Subcutaneous adipose tissue (tissue), 4 donors: ENCODE measurements around the gene CCDC33. TPM values are rescaled to one million over a fixed set of nuclear protein-coding genes. Genes with fewer than 3 reads are reported as not detected.

ENCODE experiments used
- total RNA-seq, 4 donors: library from RNA; depleted of rRNA; stranded (reverse); fragments of >200 nt; gene quantifications; one replicate each; pipeline ENCODE4 v1.1.0, GENCODE V29; 2016
- TF ChIP-seq, protein P1 (sequence below): fragments of 450-650 bp; IDR thresholded peaks from one replicate; pipeline ENCODE4 v1.5.1; 2016; ENCODE audit warnings: low read depth, mild to moderate bottlenecking, control low read depth, antibody characterized with exemption, moderate library complexity

Gene CCDC33
- total RNA-seq, 4 donors from 2014 or later, result not detected

DNA sequence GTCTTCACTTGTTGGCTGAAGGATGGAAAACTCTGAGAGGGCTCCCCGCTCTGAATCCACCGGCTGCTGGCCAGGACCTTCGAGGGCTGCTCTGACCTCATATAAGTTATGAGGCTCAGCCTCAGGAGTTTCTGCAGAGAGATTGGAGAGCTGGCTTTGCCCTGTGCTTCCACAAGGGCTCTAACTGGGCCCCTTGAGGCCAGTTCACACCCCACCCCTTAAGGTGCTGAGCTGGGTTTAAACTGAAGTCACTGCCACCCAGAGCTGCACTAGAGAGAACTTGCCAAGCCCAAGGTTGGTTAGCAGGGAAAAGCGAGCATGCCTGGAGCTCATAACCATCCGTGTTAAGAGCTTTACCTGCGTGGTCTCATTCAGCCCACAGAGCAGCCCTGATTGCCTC, 2.8 kb upstream of the CCDC33 start:
- TF ChIP-seq, protein P1, sequence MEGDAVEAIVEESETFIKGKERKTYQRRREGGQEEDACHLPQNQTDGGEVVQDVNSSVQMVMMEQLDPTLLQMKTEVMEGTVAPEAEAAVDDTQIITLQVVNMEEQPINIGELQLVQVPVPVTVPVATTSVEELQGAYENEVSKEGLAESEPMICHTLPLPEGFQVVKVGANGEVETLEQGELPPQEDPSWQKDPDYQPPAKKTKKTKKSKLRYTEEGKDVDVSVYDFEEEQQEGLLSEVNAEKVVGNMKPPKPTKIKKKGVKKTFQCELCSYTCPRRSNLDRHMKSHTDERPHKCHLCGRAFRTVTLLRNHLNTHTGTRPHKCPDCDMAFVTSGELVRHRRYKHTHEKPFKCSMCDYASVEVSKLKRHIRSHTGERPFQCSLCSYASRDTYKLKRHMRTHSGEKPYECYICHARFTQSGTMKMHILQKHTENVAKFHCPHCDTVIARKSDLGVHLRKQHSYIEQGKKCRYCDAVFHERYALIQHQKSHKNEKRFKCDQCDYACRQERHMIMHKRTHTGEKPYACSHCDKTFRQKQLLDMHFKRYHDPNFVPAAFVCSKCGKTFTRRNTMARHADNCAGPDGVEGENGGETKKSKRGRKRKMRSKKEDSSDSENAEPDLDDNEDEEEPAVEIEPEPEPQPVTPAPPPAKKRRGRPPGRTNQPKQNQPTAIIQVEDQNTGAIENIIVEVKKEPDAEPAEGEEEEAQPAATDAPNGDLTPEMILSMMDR, result no peak

- TF ChIP-seq, protein P1, result no peak
Observed at GRCh38 chr15:74233851-74234597, 2.1 kb upstream of the CCDC33 start.

DNA sequence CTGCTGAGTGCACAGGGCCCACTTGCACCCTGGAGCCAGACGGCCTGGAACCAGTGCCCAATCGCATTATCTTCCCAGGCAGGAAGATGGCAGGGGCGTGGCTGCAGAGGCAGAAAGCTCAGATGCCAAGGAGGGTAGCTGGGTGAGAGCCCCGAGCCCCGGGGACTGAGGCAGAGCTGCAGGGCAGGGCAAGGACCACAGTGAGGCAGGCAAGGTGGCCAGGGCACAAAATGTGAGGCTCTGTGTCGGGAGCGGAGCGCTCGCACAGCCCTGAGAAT, 1.6 kb upstream of the CCDC33 start:
- TF ChIP-seq, protein P1, result no peak

DNA sequence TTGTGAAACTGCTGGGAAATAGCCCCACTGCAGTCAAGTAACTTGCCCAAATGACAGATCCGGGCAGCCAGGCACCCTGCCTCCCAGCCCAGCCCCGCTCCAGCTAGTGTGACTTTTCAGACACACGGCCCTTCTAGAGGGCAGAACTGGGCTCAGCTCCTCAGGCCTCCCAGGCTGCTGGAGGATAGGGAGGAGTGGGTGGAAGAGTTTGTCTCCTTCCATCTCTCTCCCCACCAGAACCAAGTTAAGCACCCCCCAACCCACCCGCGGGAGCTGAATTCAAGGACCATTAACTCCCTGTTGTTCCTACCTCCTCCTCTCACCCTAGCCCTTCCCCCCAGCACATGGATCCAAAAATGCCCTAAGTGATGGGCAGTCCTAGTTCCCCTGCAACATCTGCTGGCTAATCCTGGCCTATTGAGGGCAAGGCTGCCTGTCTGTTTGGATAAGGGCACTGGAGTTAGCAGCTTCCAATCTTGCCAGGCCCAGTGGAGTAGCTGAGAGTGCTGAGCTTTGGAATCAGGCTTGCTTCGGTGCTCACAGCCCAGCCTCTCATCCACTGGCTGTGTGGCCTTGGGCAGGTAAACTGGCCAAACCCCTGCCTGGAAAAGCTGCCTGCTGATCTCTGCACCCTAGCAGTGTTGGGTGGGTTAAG, 3.1 kb downstream of the CCDC33 start:
- TF ChIP-seq, protein P1, result no peak

DNA sequence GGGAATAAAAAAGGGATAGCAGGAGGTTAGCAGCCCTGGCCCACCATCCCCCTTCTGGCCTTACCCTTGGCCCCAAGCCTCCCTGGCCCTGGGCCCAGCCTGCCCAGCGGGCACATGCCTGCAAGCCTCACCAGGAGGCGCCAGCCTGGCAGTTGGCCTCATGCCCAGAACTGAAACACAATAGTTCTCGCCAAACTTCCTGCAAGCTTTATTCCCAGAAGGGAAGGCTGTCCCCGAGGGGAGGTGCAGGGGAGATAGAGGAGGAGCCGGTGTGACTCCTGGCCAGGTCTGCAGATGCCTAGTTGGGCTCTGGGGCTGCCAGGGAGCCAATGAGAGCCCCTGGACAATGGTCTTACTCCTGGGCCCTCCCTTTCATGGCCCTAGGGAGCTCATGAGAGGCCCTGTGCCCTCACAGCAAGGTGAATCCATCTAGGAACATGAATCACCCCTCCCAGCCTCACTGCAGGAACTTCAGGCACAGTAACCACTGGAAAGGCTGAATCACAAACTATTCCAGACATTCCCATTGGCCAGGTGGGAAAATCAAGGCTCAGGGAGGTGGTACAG, 4.0 kb downstream of the CCDC33 start:
- TF ChIP-seq, protein P1, result no peak

- TF ChIP-seq, protein P1, result no peak
Observed at GRCh38 chr15:74240897-74241614, 4.9 kb downstream of the CCDC33 start.
